H1 (cell line): ENCODE results near the gene ARHGEF25. TPM values are rescaled to one million over a fixed set of nuclear protein-coding genes. Genes with fewer than 3 reads are reported as not detected.

Experiments
- BRCA1 ChIP-seq: IDR thresholded peaks from 2 replicates; pipeline ENCODE4 v1.6.1; 2012; ENCODE audit warnings: low read depth, low read length, improper control_type of control experiment
- CHD1 ChIP-seq: IDR thresholded peaks from 2 replicates; pipeline ENCODE4 v1.6.1; 2012; ENCODE audit warnings: low read depth, low read length, improper control_type of control experiment
- CHD7 ChIP-seq: fragments of 300-600 bp; sonication (generic); IDR thresholded peaks from 2 replicates; pipeline ENCODE4 v1.7.1; 2012; ENCODE audit warnings: low read length, moderate library complexity, mild to moderate bottlenecking, inconsistent platforms; ENCODE audit not compliant: insufficient replicate concordance
- FOSL1 ChIP-seq: IDR thresholded peaks from 2 replicates; pipeline ENCODE4 v1.6.1; 2011; ENCODE audit warnings: mild to moderate bottlenecking, low read depth, low read length, moderate library complexity; ENCODE audit not compliant: insufficient read depth
- SP2 ChIP-seq: IDR thresholded peaks from 2 replicates; pipeline ENCODE4 v1.6.1; 2012; ENCODE audit warnings: mild to moderate bottlenecking, low read length, inconsistent platforms
- polyA plus RNA-seq, 7 experiments: library from polyadenylated mRNA; depleted of rRNA in 3 of 7; stranded (reverse) in 5 of 7; unstranded in 2 of 7; fragments of >200 nt in 5 of 7; fragments of 200-250 nt in 2 of 7; gene quantifications; 1 replicate in 5 of 7; 2 replicates in 1 of 7; 4 replicates in 1 of 7; pipeline versions ENCODE4 v1.2.1 to v1.2.3, GENCODE V29; 2011 to 2013; ENCODE audit warnings: missing spikeins in 2 of 7, mixed read lengths in 2 of 7
- total RNA-seq: library from RNA; stranded (reverse); fragmentation: NEBNext Ultra II Directional; extraction: Animal tissue kit (Norgen Biotek cat#: 25700); gene quantifications from 2 replicates; pipeline ENCODE4 v1.2.1, GENCODE V29; 2021

Gene ARHGEF25
- total and polyA plus RNA-seq, 2 of the 8 experiments (the other 6 are each of a cell fraction or from before 2014, with no cell fraction given) = 5.9 to 8.8 TPM

- TF ChIP-seq CHD7 (no peak), SP2 (no peak), BRCA1 (no peak), FOSL1 (no peak), CHD1 (no peak)
Measured at GRCh38 chr12:57606399-57606798, 4.8 kb upstream of the ARHGEF25 start (continued).
